Right lobe of liver (tissue), 6 donors: ENCODE data around the gene DCXR. TPM values are rescaled to one million over a fixed set of nuclear protein-coding genes. Genes with fewer than 3 reads are reported as not detected.

Source experiments
- ATAC-seq, 4 donors: fragments of 200-7000 bp; cut with Tn5 transposase; one replicate each; pipeline ENCODE4 v1.9.1; 2020; ENCODE audit warnings: mild to moderate bottlenecking in 4 of 4, moderate library complexity in 4 of 4
- DNase-seq, 3 donors: peaks; one replicate each; pipeline ENCODE4 v3.0.0-alpha.2; 2020
- H3K27ac ChIP-seq, 3 donors: fragments of 200-600 bp; one replicate each; pipeline ENCODE4 v1.8.0; 2022
- H3K27me3 ChIP-seq, 2 donors: fragments of 200-600 bp; one replicate each; pipeline ENCODE4 v1.8.0; 2022
- H3K36me3 ChIP-seq, 4 donors: fragments of 200-600 bp; sonication (generic) in 1 of 4; one replicate each; pipeline versions ENCODE4 v1.5.1 to v1.8.0; 2017 to 2022; ENCODE audit warnings: control low read depth in 1 of 4
- H3K4me1 ChIP-seq, 4 donors: fragments of 200-600 bp; sonication (generic) in 1 of 4; one replicate each; pipeline versions ENCODE4 v1.5.1 to v1.8.0; 2017 to 2022; ENCODE audit warnings: control low read depth in 1 of 4
- H3K4me3 ChIP-seq, 3 donors: fragments of 200-600 bp; one replicate each; pipeline ENCODE4 v1.8.0; 2022
- H3K9me3 ChIP-seq, 4 donors: fragments of 200-600 bp; sonication (generic) in 1 of 4; one replicate each; pipeline versions ENCODE4 v1.5.1 to v1.8.0; 2017 to 2022; ENCODE audit warnings: control low read depth in 1 of 4
- CTCF ChIP-seq, 4 donors: fragments of 200-600 bp in 3 of 4; fragments of 450-650 bp in 1 of 4; IDR thresholded peaks; one replicate each; pipeline versions ENCODE4 v1.5.1 to v1.8.0; 2016 to 2022; ENCODE audit warnings: antibody characterized with exemption in 4 of 4, mild to moderate bottlenecking in 2 of 4
- POLR2A ChIP-seq: fragments of 450-650 bp; IDR thresholded peaks from one replicate; pipeline ENCODE4 v1.6.1; 2017; ENCODE audit warnings: antibody characterized with exemption, mild to moderate bottlenecking
- WGBS: methylation state at CpG from one replicate; pipeline ENCODE4 v1.1.6; 2018; ENCODE audit warnings: low coverage, low lambda C conversion rate; ENCODE audit not compliant: insufficient coverage; ENCODE audit errors: missing lambda C conversion rate; 5-methylcytosine and 5-hydroxymethylcytosine counted together
- intact Hi-C, 2 donors: fragments of 100-400 bp; cut with DNase I; formaldehyde crosslinking; loops; one replicate each; pipeline versions ENCODE4 v1.11.2 to v1.14.1; 2022
- total RNA-seq, 6 experiments: library from RNA; depleted of rRNA in 2 of 6; stranded (reverse); fragments of >200 nt in 2 of 6; fragmentation: NEBNext Ultra II Directional in 3 of 6; extraction: Animal tissue kit (Norgen Biotek cat#: 25700) in 3 of 6; gene quantifications; one replicate each; pipeline versions ENCODE4 v1.1.0 to v1.2.4, GENCODE V29; 2016 to 2023
- donor health status: DM: no; HTN: yes; CAD: no.
- donor health status: DM: no; HTN: no; CAD: no.
- donor health status: DM: no; HTN: no; CAD: no.
- donor health status: DM: no; HTN: yes; CAD: no.
- donor health status: DM: no; HTN: yes; CAD: no.

Gene DCXR
- total RNA-seq, 6 experiments from 2014 or later = 389 to 1,607 (median 735) TPM

GRCh38 chr17:82062984-82063368 is 25.5 kb upstream of the DCXR start:
- ATAC-seq (no peak), DNase-seq (no peak)
- Histone ChIP-seq H3K27ac (no peak overlapping the region), H3K9me3 (no peaks in the 10 kb centered on the region), H3K4me1 (peaks cover 0 to 17% (median 6%) of the 10 kb centered on the region in 4 donors), H3K4me3 (no peak overlapping the region), H3K36me3 (peaks cover 0 to 35% (median 4%) of the 10 kb centered on the region in 4 donors), H3K27me3 (no peaks in the 10 kb centered on the region)
- no CpG with 5 or more reads among the region's 9 CpGs for WGBS
- intact Hi-C loops = no loop called here
- TF ChIP-seq CTCF (IDR thresholded peaks at IDR 0.05) (no peak), POLR2A (no peak)

GRCh38 chr17:82062076-82062983 is 24.8 kb upstream of the DCXR start:
- ATAC-seq = no peak
- Histone ChIP-seq H3K27me3 (no peaks in the 10 kb centered on the region), H3K4me3 (no peak overlapping the region), H3K27ac (no peak overlapping the region), H3K36me3 (peaks cover 0 to 42% (median 4%) of the 10 kb centered on the region in 4 donors), H3K9me3 (no peaks in the 10 kb centered on the region), H3K4me1 (peaks cover 0 to 17% (median 6%) of the 10 kb centered on the region in 4 donors)
- 78% methylated on average over 4 of the region's 24 CpGs for WGBS
- TF ChIP-seq POLR2A = no peak
- TF ChIP-seq CTCF (IDR thresholded peaks at IDR 0.05) = peak in 1 of 4 donors; percentile 5
- intact Hi-C loops = no loop called here
- DNase-seq = peak in 1 of 3 donors; percentile 44

- ATAC-seq = no peak
- no peaks in the 10 kb centered on the region for H3K27me3 ChIP-seq
- H3K27ac ChIP-seq = no peak overlapping the region
- TF ChIP-seq CTCF (IDR thresholded peaks at IDR 0.05) = no peak
- TF ChIP-seq POLR2A = no peak
- peaks cover 0 to 52% (median 4%) of the 10 kb centered on the region in 4 donors for H3K36me3 ChIP-seq
- no peak overlapping the region for H3K4me3 ChIP-seq
- H3K9me3 ChIP-seq = no peaks in the 10 kb centered on the region
- peaks cover 0 to 17% (median 6%) of the 10 kb centered on the region in 4 donors for H3K4me1 ChIP-seq
- intact Hi-C loops = no loop called here
- 90% methylated on average over 2 of the region's 34 CpGs for WGBS
- peak in 1 of 3 donors; percentile 50 for DNase-seq
These were observed 23.8 kb upstream of the DCXR start for GRCh38 chr17:82061047-82061925.

- no peak for ATAC-seq
- Histone ChIP-seq H3K27me3 (no peaks in the 10 kb centered on the region), H3K9me3 (no peaks in the 10 kb centered on the region), H3K27ac (no peak overlapping the region), H3K4me3 (no peak overlapping the region), H3K36me3 (peaks cover 0 to 57% (median 4%) of the 10 kb centered on the region in 4 donors), H3K4me1 (peaks cover 0 to 17% (median 6%) of the 10 kb centered on the region in 4 donors)
- intact Hi-C loops = no loop called here
- TF ChIP-seq POLR2A = no peak
- no peak for TF ChIP-seq CTCF (IDR thresholded peaks at IDR 0.05)
- WGBS = no CpG with 5 or more reads among the region's 14 CpGs
- peak in 1 of 3 donors; percentile 47 for DNase-seq
These were observed 23.1 kb upstream of the DCXR start for GRCh38 chr17:82060614-82061013.
